Activated CD4-positive, alpha-beta T cell treated with anti-CD3 and anti-CD28 coated beads, Interleukin-2, Interleukin-4, amounts not matched to agents 100 ng/mL and 50 ng/mL, durations not matched to agents 16 hours and 8 hours (primary cell): Measurements from ENCODE around the gene SH2B2.

ENCODE experiments used
- DNase-seq: peaks from one replicate; pipeline ENCODE4 v3.0.0-alpha.2; 2020; ENCODE audit warnings: low spot score

SH2B2 gene

DNA sequence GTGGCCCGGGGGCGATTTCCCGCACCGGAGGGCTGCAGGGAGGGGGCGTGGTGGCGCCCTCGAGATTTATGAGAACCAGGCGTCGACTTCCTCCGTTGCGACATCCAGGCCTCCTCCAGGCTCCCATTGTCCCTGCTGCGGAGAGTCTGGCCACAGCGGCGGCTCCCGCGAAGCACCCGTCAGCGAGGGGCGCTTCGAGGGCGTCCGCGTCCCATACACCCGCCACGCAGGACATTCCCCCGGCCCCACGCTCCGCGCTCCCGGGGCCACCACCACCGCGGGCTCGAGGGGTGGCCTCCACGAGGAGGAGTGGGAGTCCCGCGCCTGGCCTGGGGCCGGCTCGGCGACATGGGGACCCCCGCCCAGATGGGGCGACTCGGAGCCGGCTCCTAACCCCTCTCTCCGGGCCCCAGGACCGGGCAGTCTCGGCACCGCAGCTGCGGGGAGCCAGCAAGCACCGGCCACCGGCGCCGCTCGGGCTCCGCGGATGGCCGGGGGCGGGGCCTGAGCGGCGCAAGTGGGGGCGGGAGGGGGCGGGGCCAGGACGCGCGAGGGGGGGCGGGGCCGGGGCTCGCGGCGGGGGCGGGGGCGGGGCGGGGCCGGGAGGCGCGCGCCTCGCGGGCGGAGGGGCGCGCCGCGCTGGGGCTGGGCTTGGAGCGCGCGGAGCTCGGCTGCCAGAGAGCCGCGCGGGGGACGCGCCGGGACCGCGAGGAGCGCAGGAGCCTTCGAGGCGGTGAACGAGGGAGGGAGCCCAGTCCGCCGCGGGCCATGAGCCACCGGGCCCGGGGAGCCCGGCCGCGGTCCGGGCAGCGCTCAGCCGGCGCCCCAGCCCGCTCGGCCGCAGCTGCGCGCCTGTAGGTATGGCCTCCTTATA is at the start of gene SH2B2:
SH2B2 (plus strand) TSS at position 632 of the 874 bp plus-strand sequence. CDS start 13,683 bp downstream, outside the sequence.
- DNase-seq = no peak

DNA sequence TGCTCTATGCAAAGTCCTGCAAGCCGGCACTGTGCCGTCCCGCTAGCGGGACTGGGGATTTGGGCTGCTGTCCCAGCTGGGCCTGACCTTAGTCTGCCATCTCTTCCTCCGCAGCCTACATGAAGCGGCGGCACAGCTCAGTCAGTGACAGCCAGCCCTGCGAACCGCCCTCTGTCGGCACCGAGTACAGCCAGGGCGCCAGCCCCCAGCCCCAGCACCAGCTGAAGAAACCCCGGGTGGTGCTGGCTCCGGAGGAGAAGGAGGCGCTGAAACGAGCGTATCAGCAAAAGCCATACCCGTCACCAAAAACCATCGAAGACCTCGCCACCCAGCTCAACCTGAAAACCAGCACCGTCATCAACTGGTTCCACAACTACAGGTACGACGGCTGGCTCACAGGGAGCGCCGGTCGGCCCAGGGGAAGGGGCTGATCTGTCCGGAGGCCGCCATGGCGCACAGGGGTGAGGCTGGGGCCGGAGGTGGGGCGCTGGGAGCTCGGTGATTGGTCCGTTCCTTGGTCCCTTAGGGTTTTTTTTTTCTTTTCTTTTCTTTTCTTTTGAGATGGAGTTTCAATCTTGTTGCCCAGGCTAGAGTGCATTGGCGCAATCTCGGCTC is 47.4 kb upstream of the SH2B2 start:
- no peak for DNase-seq

DNA sequence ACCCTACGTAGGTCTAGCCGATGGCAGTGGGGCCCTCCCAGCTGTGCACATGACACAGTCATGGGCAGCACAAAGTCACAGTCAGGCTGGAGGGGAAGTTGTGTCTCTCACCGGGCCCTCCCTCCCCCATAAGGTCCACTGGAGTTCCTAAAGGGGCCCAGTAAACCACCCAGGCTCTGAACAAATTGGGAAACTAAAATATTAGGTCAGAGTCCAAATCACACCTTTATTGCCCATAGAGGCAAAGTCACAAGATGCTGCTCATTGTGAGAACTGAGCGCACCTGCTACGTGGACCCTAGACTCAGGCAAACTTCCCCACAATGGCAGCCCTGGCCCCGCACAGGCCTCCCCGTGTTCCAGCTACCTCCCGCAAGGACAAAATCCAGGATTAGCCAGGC is 45.2 kb upstream of the SH2B2 start:
- no peak for DNase-seq

DNA sequence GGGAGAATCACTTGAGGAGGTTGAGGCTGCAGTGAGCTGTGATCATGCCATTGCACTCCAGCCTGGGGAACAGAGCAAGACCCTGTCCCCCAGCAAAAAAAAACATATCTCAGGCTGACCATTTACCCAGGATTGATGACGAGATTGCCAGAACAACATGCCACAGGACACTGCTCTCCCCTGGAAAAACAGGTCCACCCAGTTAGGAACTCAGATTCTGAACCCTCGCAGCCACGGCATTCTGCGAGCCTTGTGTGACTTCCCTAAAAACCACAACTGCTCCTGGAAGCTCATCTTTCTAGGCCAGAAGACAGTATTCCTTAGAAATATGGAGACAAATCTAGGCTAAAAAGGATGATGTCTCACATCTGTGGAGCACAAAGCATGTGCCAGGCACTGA is 42.1 kb upstream of the SH2B2 start:
- no peak for DNase-seq

DNA sequence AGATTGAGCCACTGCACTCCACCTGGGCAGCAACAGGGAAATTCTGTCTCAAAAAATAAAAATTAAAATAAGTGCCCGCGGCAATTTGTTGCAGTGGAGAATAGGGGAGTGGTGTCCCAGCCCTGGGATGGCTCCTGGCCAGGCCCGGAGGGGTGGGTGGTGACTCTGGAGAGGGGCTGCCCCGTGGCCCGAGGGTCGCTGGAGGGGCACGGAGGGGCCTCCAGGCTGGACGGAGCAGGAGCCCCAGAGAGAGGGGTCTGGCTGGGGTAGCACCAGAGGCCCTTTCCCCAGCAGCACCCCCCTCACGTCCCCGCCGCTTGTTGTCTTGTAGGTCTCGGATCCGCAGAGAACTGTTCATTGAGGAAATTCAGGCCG is 38.6 kb upstream of the SH2B2 start:
- no peak for DNase-seq

DNA sequence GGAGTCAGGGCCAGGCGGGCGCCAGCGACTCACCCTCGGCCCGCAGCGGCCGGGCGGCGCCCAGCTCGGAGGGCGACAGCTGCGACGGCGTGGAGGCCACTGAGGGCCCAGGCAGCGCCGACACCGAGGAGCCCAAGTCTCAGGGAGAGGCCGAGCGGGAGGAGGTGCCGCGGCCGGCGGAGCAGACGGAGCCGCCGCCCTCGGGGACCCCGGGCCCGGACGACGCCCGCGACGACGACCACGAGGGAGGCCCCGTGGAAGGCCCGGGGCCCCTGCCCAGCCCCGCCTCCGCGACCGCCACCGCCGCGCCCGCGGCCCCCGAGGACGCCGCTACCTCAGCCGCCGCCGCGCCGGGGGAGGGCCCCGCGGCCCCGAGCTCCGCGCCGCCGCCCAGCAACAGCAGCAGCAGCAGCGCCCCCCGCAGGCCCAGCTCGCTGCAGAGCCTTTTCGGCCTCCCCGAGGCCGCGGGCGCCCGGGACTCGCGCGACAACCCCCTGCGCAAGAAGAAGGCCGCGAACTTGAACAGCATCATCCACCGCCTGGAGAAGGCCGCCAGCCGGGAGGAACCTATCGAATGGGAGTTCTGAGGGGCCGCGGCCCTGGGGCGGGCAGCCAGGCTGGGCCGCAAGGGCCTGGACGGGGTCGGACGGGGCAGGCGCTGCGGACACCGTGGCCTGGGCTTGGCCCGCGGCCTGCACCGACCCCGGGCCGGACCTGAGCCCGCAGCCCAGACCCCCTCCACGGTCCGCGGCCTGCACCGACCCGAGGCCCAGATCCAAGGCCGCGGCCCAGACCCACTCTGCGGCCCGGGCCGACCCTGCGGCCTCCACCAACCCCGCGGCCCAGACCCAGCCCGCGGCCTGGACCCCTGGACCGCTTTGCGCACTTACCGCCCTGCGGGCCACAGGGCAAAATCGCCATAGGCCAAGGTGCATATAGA is 37.9 kb upstream of the SH2B2 start:
- no peak for DNase-seq

DNA sequence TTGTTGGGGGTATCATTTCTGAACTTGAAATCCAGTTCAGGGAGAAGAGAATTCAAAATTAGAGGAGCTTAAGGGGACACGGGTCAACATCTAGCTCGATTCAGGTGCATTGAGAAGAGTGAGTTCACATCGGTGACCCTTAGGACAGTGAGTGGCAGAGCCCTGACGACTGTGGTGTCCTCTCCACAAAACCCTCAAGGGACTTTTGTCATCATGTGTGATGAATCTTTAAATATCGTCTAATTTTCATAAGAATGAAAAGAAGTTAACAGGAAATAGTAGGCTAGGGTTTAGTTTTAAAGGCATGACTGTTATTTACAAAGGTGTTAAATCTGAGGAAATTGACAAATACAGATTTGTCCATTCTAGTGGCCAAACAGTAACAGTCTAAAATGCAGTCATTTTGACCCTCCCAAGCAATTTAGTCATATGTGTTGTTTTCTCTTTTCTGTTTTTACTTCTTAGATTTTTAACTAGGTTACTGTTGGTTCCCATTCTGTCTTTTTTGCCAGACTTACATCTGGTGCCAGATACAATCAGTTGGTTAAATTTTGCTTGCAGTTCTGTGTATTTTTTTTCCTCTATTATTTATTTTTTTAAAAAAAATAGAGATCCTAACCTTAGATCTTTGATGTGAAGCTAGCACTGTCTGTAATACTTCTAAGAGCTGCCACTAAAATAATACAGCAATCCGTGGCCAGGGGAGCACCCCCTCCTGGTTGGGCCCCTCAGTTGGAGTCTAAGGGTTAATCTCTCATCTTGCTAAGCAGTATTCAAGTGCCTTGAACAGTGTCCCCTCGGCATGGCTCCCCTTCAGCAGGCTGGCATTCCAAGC is 34.9 kb upstream of the SH2B2 start:
- DNase-seq = no peak

DNA sequence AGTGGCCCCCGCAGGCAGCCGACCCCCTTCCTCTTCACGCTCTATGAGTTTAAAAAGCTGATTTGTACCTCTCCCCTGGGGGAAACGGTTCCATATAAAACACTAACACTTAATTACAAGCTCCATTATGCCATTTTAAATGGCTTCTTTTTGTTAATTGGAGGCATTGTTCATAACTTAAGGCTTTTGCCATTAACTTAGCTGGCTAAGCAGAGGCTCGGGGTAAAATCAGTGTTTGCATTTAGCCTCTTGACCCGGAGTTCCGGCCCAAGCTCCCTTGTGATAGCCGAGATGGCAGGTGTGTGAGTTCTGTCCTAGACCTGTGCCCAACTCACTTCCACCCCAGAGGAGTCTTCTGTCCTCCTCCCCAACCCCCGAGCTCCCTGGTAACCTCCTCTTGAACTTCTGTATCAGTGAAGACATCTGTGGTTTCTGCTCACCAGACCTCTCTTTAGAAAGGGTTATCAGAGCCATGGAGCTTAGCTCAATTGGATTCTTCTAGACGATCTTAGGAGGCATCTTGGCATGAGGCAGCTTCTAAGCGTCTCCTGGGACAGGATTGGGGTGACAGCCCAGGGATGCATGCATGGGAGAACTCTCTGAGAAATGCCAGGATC is 34.2 kb upstream of the SH2B2 start:
- DNase-seq = no peak

DNA sequence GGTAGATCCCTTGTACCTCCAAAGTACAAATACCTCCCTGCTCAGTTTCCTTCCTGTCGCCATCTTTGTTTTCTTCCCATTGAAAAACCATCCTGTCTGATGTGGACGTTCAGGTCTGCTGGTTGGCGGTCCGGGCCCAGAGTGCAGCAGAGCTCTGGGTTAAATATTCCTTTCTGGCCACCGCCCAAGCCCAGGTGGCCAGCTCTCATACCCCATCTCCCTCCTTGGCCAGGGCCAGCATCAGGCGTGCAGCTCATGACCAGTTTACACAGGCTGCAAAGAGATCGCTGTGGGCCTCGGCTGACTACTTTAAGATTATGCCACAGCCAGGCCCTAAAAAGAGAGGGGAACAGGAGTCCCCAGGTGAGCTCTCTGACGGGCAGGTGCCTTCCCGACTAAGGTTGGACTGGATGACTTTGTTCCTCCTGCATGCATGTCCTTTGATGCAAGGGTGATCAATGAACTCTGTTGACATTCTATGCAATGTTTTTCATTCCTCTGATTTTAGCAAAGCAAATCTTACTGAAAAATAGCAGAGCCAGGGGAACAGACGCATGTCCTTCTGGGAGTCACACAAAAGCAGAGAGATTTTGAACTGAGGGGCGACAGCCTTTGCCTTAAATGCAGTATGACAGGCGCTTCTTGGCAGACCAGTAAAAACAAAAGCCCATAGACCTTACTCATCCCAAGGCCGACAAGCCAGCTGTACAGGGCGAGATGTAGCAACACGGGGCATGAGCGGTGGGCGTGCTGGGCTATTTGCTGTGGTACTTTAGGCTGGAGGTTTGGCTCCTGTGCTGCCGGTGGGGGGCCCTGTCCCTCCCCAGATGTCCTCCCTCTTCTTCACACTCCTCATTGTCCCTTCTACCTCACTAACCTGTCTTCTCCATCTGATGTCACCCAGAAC is 33.3 kb upstream of the SH2B2 start:
- DNase-seq = no peak

DNA sequence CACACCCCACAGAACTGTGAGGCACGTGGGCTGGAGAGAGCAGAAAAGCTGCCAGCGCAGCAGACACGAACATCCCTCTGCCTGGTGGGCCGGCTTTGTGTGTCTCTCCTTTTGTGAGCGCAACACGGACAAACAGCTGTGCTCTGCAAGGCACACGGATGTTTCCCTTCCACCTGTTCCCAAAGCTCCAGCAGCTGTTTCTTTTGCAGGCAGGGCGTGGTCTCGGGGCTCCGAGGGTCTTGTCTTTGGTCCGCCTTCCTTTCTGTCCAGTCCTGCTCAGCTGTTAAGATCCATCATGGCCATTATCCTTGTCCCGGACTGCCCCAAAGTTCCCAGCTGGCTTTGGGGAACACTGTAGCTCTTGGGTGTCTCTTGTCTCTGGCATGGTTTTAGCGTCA is 32.7 kb upstream of the SH2B2 start:
- DNase-seq = no peak

DNA sequence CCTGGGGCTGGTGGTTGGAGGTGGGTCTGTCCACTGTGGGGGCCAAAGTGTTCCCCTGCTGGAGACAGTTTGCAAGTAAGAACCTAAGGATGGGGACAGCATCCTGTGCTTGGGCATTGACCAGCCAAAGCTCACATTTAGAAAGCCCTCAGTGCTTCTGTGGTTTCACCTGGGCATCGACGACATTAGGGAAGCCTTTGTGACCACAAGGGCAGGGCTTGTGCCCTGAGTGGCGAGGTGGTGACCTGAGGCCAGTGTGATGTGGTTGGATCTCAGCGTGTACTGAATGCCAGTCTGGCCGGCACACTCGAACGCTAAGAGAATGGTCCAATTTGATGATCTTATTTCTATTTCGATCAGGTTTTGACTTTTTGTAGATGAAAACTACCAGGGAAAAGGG is 32.1 kb upstream of the SH2B2 start:
- no peak for DNase-seq

DNA sequence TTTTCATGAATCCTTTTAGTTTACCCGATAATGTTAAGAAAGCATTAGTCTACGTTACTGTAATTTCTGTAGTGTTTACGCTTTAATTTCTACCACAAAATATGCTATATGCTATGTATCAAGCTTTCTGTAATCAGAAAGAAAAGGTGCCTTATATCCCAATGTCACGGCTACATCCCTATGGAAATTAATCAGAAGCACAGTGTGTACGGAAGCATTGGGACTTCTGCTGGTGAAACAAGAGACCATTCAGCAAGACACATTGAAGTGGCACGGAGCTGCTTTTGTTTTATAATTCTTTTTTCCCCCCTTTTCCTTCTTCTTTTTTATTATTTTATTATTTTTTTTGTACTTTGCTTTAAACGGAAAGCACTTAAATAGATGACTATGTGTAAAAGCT is 31.2 kb upstream of the SH2B2 start:
- DNase-seq = no peak

DNA sequence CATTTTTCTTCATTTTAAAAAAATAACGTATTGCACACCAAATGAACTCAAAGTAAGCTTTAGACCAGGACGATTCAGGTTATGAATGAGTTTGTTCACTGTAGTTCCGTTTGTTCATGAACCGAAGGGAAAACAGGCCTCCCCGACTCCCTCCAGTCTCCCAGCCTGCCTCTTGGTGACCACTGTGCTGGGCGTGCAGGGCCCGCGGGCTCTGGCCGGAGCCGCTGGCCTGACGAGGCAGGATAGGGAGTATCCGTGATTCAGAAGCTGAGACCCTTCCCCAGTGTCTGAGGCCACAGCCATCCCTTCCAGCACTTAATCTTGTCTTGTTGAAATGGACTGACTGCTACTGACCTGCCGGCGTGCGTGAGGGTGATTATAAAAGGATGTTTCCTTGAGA is 30.8 kb upstream of the SH2B2 start:
- no peak for DNase-seq

DNA sequence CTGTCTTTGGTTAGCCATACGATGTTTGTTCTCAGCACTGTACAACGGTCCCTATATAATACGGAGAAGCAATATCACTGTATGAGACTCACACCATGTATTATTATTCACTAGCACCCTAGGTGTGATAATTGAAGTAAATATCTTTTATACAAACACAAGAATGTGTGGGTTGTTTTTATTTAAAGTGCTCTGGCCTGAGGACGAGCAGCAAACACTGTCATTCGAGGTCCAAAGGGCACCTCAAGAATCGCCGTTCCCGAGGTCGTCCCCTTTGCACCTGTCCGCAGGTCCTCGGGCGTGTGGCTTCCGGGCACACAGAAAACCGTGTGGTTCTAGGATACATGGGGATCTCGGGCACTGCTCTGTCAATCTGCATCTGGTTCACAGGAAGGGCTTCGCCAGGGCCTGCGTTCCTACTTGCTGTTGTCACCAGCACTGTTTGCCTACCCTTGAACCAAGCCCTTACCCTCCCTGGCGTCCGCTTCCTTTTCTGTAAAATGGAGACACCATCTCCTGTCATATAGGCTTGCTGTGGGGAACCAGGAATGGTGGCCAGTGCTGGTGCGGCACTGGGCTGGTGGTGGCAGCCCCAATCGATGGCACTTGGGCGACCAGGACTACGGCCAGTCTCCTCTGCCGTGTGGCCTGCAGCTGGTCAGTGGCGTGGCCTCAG is 28.5 kb upstream of the SH2B2 start:
- DNase-seq = no peak

DNA sequence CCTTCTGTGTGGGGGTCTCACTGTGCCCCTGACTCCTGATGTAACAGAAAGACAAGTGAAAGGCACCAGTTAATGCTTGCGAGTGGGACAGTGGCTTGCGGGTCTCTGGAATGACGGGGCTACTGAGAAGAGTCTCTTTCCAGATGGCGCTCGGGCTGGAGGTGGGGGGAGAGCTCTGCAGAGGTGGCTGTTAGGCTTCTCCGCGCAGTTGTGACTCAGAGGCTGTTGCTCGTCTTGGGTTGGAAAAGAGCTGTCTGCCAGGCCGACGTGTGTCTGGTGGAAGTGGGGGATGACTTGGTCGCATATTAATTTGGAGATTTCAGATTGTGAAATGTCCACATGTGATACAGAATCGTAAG is 27.9 kb upstream of the SH2B2 start:
- no peak for DNase-seq

DNA sequence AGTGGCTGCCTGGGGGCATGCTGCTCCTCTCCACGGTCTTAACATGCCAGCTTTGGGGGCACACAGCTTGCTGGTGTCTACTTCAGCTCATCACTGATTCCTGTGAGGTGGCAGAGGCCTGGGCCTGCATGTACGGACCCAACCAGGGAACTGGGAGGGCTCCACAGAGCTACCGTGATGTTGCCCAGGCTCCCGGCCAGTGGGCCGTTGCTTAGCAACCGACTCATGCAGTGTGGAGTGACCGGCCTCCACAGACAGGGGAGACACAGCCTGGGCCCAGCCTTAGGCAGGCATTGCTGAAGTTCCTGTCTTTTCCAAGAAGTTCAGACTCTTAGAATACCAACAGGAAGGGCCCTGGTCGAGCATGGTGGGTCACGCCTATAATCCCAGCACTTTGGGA is 25.8 kb upstream of the SH2B2 start:
- no peak for DNase-seq

DNA sequence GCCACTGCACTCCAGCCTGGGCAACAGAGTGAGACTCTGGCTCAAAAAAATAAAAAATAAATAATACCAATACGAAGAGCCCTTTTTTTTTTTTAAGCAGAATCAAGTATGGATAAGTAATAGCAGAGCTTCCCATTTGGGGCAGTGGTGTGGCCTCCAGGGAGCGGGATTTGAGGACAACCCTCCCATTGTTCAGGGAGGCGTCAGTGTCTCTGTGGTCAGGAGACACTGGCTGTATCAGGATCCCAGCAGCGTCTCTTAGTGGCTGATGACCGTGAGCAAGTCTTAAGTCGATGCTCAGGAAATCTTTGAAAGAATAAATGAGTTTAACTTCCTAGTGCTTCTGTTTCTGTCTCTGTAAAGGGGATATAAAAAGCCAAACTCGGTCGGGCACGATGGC is 25.2 kb upstream of the SH2B2 start:
- DNase-seq = no peak

DNA sequence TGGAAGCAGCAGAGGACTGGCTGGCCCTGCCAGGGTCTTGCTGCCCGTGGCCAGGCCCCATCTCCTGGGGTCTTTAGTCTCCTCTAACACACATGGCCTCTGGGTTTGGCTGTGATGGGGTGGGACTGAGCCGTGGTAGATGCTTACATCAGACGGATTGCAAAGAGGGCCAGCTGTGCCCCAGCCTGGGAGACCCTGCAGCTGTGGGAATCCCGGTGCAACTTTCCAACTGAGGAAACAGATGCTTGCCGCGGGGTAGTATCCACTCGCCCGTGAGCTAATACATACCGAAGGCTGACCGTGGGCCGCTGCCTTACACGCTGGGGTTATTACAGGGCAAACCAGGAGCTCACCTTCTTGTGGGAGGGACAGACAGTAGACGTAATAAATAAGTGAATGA is 24.1 kb upstream of the SH2B2 start:
- DNase-seq = no peak

DNA sequence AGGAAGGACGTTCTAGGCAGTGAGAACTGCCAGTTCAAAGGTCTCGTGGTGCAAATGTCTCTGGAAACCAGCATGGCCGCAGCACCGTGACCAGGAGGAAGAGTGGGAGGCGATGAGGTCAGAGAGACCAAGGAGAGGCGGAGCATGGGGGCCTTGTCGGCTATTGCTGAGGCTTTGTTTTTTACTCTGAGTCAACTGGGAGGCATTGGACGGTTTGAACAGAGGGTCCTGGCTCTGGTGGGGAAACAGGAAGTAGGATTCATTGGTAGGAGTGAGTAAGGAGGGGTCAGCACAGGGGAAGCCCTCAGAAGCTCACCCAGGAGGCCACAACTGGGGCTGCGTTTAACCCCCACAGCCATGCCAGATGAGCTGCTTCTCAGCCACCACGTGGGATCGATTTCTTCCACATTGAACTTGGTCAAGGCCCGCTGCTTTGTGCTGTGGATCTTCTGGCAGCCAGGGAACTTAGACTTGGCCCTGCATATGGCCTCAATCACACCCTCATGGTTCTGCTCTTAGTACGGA is 22.2 kb upstream of the SH2B2 start:
- DNase-seq = no peak

DNA sequence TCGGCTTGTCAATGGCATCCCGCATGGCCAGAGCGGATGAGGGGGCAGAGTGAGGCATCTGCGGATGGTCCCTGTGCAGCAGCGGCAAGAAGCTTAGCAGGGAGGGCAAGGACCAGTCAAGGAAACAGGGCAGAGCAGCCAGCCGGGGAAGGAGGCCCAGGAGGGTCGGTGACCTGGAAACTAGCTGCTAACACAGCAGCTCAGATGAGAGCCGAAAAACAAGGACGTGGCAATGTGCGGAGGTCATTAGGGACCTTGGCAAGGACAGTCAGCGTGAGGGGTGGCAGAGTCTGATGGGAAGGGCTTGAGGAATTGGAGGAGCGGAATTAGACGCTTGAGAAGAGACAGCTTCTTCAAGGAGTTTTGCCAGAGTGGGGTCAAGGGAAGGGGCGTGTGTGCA is 20.1 kb upstream of the SH2B2 start:
- no peak for DNase-seq
